Mucosa of rectum (tissue), 2 donors: Measurements from ENCODE around the gene DYNLT2B.
"Not testable (repeated sequence)": the region's sequence is repeated elsewhere in the genome, so short reads cannot be mapped to it uniquely, and the experiment has no call there.

Experiments used
- H3K27ac ChIP-seq, 2 donors: one replicate each; pipeline ENCODE4 v1.7.0; 2013; ENCODE audit warnings: inconsistent platforms in 2 of 2, low read depth in 2 of 2, low read length in 2 of 2
- H3K27me3 ChIP-seq, 2 donors: one replicate each; pipeline ENCODE4 v1.7.0; 2013; ENCODE audit warnings: low read length in 2 of 2; ENCODE audit not compliant: control insufficient read depth in 2 of 2, insufficient read depth in 2 of 2
- H3K36me3 ChIP-seq, 2 donors: one replicate each; pipeline ENCODE4 v1.7.0; 2013; ENCODE audit warnings: low read length in 2 of 2; ENCODE audit not compliant: control insufficient read depth in 2 of 2, insufficient read depth in 2 of 2
- H3K4me1 ChIP-seq, 2 donors: one replicate each; pipeline ENCODE4 v1.7.0; 2013; ENCODE audit warnings: low read length in 2 of 2, mild to moderate bottlenecking in 1 of 2; ENCODE audit not compliant: control insufficient read depth in 2 of 2, insufficient read depth in 2 of 2
- H3K4me3 ChIP-seq, 2 donors: one replicate each; pipeline ENCODE4 v1.7.0; 2013; ENCODE audit warnings: low read length in 2 of 2
- H3K9ac ChIP-seq, 2 donors: one replicate each; pipeline ENCODE4 v1.7.0; 2013; ENCODE audit warnings: low read length in 2 of 2, low read depth in 1 of 2, mild to moderate bottlenecking in 1 of 2
- H3K9me3 ChIP-seq, 2 donors: one replicate each; pipeline ENCODE4 v1.7.0; 2013; ENCODE audit warnings: low read length in 2 of 2; ENCODE audit not compliant: control insufficient read depth in 2 of 2
- donor health status: healthy.
- donor health status: Normal muscosa, but diverticular disease.

The DYNLT2B gene

GRCh38 chr3:196314086-196314485, 4.0 kb downstream of the DYNLT2B start:
- H3K9me3 ChIP-seq, H3K9ac ChIP-seq, H3K27ac ChIP-seq, H3K4me1 ChIP-seq, H3K27me3 ChIP-seq, H3K36me3 ChIP-seq, H3K4me3 ChIP-seq: not testable (repeated sequence)

GRCh38 chr3:196302960-196303359, 15.1 kb downstream of the DYNLT2B start:
- H3K4me3 ChIP-seq, H3K27ac ChIP-seq, H3K4me1 ChIP-seq, H3K9ac ChIP-seq, H3K36me3 ChIP-seq, H3K27me3 ChIP-seq, H3K9me3 ChIP-seq: not testable (repeated sequence)

DNA sequence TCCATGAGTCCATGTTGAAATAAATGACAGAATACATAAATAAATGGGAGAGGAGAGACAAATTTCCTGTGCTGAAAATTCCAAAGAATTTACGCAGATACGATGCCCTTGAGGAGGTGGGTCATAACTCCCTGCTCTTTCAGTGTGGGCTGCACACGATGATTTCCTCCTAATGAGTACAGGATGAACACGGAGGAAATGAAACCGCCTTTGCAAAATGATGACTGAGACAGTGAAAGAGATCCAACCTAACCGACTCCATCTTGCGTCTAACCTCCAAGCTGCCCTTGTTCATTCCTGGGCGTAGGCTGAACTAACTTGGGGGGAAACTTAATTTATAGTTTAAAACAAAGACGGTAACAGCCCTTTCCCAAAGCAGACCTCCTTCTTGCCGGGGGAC, 15.5 kb downstream of the DYNLT2B start:
- not testable (repeated sequence) for H3K9me3 ChIP-seq, H3K4me1 ChIP-seq, H3K9ac ChIP-seq, H3K36me3 ChIP-seq, H3K4me3 ChIP-seq, H3K27me3 ChIP-seq, H3K27ac ChIP-seq

GRCh38 chr3:196298521-196298920, 19.5 kb downstream of the DYNLT2B start:
- no peak overlapping the region for H3K9ac ChIP-seq
- no peaks in the 10 kb centered on the region for H3K4me1 ChIP-seq
- no peak overlapping the region for H3K27ac ChIP-seq
- no peaks in the 10 kb centered on the region for H3K9me3 ChIP-seq
- H3K36me3 ChIP-seq, result no peaks in the 10 kb centered on the region
- no peaks in the 10 kb centered on the region for H3K27me3 ChIP-seq
- no peak overlapping the region for H3K4me3 ChIP-seq

- Histone ChIP-seq H3K4me1 (no peaks in the 10 kb centered on the region), H3K9ac (no peak overlapping the region), H3K9me3 (no peaks in the 10 kb centered on the region), H3K27ac (no peak overlapping the region), H3K4me3 (no peak overlapping the region), H3K27me3 (no peaks in the 10 kb centered on the region), H3K36me3 (no peaks in the 10 kb centered on the region)
Measured at GRCh38 chr3:196292286-196292923, 25.6 kb downstream of the DYNLT2B start.

GRCh38 chr3:196288141-196288460, 29.9 kb downstream of the DYNLT2B start:
- Histone ChIP-seq H3K9me3 (no peaks in the 10 kb centered on the region), H3K27me3 (no peaks in the 10 kb centered on the region), H3K36me3 (no peaks in the 10 kb centered on the region), H3K4me3 (peak overlapping the region; percentile 75 to 99), H3K27ac (peak overlapping the region; percentile 94 to 97), H3K4me1 (peaks cover 0 to 11% of the 10 kb centered on the region in 2 donors), H3K9ac (peak overlapping the region; percentile 98)

DNA sequence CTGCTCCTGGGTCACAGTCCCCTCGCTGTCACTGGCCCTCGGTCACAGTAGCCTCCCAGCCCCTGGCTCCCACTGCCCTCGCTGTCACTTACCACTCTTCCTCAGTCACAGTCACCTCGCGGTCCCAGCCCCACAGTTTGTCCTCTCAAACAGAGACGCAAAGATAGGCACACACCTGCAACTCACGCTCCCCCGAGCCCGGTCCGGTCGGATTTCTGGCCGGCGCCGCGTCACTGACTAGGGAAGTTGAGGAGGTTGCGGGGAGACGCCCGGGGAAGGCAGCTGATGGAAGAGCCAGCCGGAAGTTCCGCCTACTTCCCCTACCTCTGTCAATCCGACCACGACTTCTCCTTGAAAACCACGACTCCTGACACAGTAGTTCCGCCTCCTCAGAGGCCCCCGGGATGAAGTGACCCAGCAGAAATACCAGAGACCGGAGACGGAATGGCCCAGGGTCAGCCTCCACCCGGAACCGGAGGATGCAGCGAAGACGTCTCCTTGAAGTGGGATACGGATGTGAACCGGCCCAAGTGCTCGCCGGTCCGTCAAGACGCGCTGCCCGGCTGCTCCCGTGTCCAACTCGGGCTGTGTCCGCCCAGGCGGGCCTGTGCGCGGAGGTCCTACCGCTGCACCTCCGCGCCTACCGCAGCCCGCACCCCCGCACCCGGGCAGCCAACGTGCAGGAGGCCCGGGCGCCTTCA, 30.4 kb downstream of the DYNLT2B start, which contains the start of gene PCYT1A:
Gene PCYT1A, minus strand, starts transcription at position 287 of the 701 bp plus-strand sequence. CDS start 17,195 bp downstream, outside the sequence.
- H3K9me3 ChIP-seq, result no peaks in the 10 kb centered on the region
- no peaks in the 10 kb centered on the region for H3K36me3 ChIP-seq
- peak within 1 kb of the TSS; percentile 98 for H3K9ac ChIP-seq
- H3K4me3 ChIP-seq, result peak within 1 kb of the TSS; percentile 75 to 99
- no peaks in the 10 kb centered on the region for H3K27me3 ChIP-seq
- H3K27ac ChIP-seq, result peak within 1 kb of the TSS; percentile 94 to 97
- H3K4me1 ChIP-seq, result peaks cover 0 to 11% of the 10 kb centered on the region in 2 donors

GRCh38 chr3:196287090-196287439, 31.0 kb downstream of the DYNLT2B start:
- Histone ChIP-seq H3K36me3 (no peaks in the 10 kb centered on the region), H3K27me3 (no peaks in the 10 kb centered on the region), H3K9me3 (no peaks in the 10 kb centered on the region), H3K9ac (peak overlapping the region; percentile 98), H3K4me3 (peak overlapping the region; percentile 75 to 99), H3K4me1 (peaks cover 0 to 11% of the 10 kb centered on the region in 2 donors), H3K27ac (peak overlapping the region; percentile 94 to 97)

DNA sequence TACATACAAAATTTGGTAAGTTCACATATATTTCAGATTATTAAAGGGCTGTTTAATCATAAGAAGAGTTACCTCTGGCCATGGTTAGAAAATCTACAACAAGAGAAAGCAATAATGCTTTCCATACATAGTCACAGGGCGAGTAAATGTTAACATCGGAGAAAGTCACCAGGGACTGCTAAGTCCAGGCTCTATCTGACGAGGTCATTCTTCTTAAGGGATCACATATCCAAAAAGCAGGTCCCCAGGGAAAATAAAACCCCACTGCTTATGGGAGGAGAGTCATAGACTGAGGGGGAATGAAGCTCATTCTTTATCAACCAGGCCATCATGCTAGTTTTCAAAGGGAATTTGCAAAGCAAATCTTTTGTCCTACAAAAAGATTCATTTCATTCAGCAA, 33.6 kb downstream of the DYNLT2B start:
- Histone ChIP-seq H3K36me3 (no peaks in the 10 kb centered on the region), H3K27me3 (no peaks in the 10 kb centered on the region), H3K9ac (no peak overlapping the region), H3K27ac (no peak overlapping the region), H3K4me1 (peaks cover 6 to 25% of the 10 kb centered on the region in 2 donors), H3K4me3 (no peak overlapping the region), H3K9me3 (no peaks in the 10 kb centered on the region)

- H3K27me3 ChIP-seq, result no peaks in the 10 kb centered on the region
- H3K4me1 ChIP-seq, result peaks cover 10 to 30% of the 10 kb centered on the region in 2 donors
- no peaks in the 10 kb centered on the region for H3K9me3 ChIP-seq
- H3K36me3 ChIP-seq, result no peaks in the 10 kb centered on the region
- H3K9ac ChIP-seq, result no peak overlapping the region
- H3K4me3 ChIP-seq, result no peak overlapping the region
- H3K27ac ChIP-seq, result no peak overlapping the region
Measured at GRCh38 chr3:196281962-196282361, 36.1 kb downstream of the DYNLT2B start.
